IPS-15b (cell line): Measurements from ENCODE around the gene SENP6.
"Not testable (repeated sequence)": the region's sequence is repeated elsewhere in the genome, so short reads cannot be mapped to it uniquely, and the experiment has no call there.

Experiments
- H3K27me3 ChIP-seq: one replicate; pipeline ENCODE4 v1.6.1; 2013; ENCODE audit warnings: low read length; ENCODE audit not compliant: control insufficient read depth, insufficient read depth
- H3K36me3 ChIP-seq: one replicate; pipeline ENCODE4 v1.6.1; 2013; ENCODE audit warnings: low read length; ENCODE audit not compliant: control insufficient read depth, insufficient read depth
- H3K4me1 ChIP-seq: one replicate; pipeline ENCODE4 v1.6.1; 2013; ENCODE audit warnings: mild to moderate bottlenecking, low read length; ENCODE audit not compliant: control insufficient read depth, insufficient read depth
- H3K4me3 ChIP-seq: one replicate; pipeline ENCODE4 v1.5.1; 2013; ENCODE audit warnings: low read depth, low read length
- H3K9ac ChIP-seq: one replicate; pipeline ENCODE4 v1.6.1; 2013; ENCODE audit warnings: low read depth, mild to moderate bottlenecking, low read length
- H3K9me3 ChIP-seq: one replicate; pipeline ENCODE4 v1.6.1; 2013; ENCODE audit warnings: mild to moderate bottlenecking, low read length; ENCODE audit not compliant: control insufficient read depth, insufficient read depth

Gene SENP6

GRCh38 chr6:75624335-75624734, 22.7 kb downstream of the SENP6 start:
- no peaks in the 10 kb centered on the region for H3K9me3 ChIP-seq
- H3K9ac ChIP-seq: no peak overlapping the region
- H3K27me3 ChIP-seq: no peaks in the 10 kb centered on the region
- peaks cover 5% of the 10 kb centered on the region for H3K36me3 ChIP-seq
- H3K4me1 ChIP-seq: no peaks in the 10 kb centered on the region
- no peak overlapping the region for H3K4me3 ChIP-seq

DNA sequence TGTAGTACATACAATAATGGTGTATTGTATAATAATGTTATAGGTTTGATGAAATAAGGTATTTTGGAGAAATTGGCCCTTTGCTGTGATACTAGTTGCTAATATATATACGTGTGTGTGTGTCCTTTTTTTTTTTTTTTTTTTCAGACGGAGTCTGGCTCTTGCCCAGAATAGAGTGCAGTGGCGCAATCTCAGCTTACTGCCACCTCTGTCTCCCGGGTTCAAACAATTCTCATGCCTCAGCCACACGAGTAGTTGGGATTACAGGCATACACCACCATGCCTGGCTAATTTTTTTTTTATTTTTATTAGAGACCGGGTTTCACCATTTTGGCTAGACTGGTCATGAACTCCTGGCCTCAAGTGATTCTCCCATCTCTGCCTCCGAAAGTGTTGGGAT, 23.3 kb downstream of the SENP6 start:
- Histone ChIP-seq H3K9ac (no peak overlapping the region), H3K4me3 (no peak overlapping the region), H3K27me3 (no peaks in the 10 kb centered on the region), H3K9me3 (no peaks in the 10 kb centered on the region), H3K4me1 (peaks cover 4% of the 10 kb centered on the region), H3K36me3 (peaks cover 5% of the 10 kb centered on the region)

GRCh38 chr6:75626561-75626960, 24.9 kb downstream of the SENP6 start:
- peaks cover 5% of the 10 kb centered on the region for H3K36me3 ChIP-seq
- H3K9ac ChIP-seq: no peak overlapping the region
- no peaks in the 10 kb centered on the region for H3K9me3 ChIP-seq
- H3K4me3 ChIP-seq: no peak overlapping the region
- no peaks in the 10 kb centered on the region for H3K27me3 ChIP-seq
- H3K4me1 ChIP-seq: peaks cover 4% of the 10 kb centered on the region

GRCh38 chr6:75627708-75628107, 26.0 kb downstream of the SENP6 start:
- not testable (repeated sequence) for H3K36me3 ChIP-seq

DNA sequence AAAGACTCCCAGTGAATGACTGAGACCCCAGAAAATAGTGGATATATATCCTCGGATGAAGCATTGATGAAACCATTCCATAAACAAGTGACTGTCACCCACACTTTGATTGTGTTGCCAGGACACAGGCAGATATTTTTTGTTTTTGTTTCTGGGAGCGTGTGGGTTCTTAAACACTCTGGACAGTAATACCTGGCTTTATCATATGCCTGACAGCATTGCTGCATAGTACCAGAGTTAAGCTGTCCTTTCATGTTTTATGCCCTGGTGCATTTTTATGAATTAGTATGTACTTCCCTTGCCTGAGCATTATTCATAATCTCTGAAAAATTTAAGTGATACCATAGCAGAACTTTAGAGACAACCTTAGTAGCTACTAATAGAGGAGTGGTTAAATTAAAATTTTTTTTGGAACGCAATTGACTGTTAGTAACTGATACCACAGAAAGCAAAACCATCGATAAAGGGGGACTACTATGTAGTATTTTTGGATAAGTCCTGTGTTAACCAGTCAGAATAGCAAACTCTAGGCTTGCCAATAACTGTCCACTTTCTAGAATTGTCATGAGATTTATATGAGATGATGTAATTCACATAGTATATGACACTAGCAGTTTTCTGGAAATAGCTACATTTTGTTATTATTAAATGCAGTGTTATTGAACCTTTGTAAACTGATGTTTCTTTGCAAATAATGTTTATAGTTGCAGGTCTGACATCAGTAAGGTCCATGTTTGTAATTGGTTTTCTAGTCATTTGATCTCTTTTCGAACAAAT, 30.4 kb downstream of the SENP6 start:
- no peak overlapping the region for H3K9ac ChIP-seq
- no peaks in the 10 kb centered on the region for H3K27me3 ChIP-seq
- no peak overlapping the region for H3K4me3 ChIP-seq
- no peaks in the 10 kb centered on the region for H3K9me3 ChIP-seq
- no peaks in the 10 kb centered on the region for H3K36me3 ChIP-seq
- H3K4me1 ChIP-seq: peaks cover 4% of the 10 kb centered on the region

More at GRCh38 chr6:75627708-75628107, 26.0 kb downstream of the SENP6 start:
- H3K9ac ChIP-seq, H3K27me3 ChIP-seq, H3K4me3 ChIP-seq, H3K9me3 ChIP-seq, H3K4me1 ChIP-seq: not testable (repeated sequence)

- Histone ChIP-seq H3K36me3 (no peaks in the 10 kb centered on the region), H3K9ac (no peak overlapping the region), H3K9me3 (no peaks in the 10 kb centered on the region), H3K4me3 (no peak overlapping the region), H3K4me1 (peaks cover 4% of the 10 kb centered on the region), H3K27me3 (no peaks in the 10 kb centered on the region)
Measured at GRCh38 chr6:75633045-75633444, 31.4 kb downstream of the SENP6 start.

- Histone ChIP-seq H3K36me3 (peaks cover 6% of the 10 kb centered on the region), H3K9ac (no peak overlapping the region), H3K4me1 (no peaks in the 10 kb centered on the region)
Measured at GRCh38 chr6:75642311-75642710, 40.6 kb downstream of the SENP6 start.

DNA sequence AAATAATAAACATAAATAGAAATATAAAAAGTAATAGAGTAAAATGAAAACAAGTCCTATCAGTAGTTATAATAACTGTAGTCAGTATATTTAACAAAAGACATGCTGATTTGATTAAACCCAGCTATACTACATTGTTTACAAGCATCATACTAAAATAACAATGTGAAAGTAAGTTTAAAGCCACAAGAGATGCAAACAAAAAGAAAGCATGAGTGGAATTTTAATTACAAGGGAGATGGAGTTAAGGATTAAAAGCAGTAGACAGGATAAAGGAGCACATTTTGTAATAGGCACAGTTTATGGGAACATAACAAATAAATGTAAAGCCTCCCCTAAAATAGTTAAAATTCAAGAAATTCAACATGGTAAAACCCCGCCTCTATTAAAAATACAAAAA, 41.5 kb downstream of the SENP6 start:
- H3K27me3 ChIP-seq: no peaks in the 10 kb centered on the region
- no peaks in the 10 kb centered on the region for H3K4me1 ChIP-seq
- H3K9ac ChIP-seq: no peak overlapping the region
- no peaks in the 10 kb centered on the region for H3K9me3 ChIP-seq
- H3K4me3 ChIP-seq: no peak overlapping the region
- H3K36me3 ChIP-seq: peaks cover 6% of the 10 kb centered on the region

More at GRCh38 chr6:75642311-75642710, 40.6 kb downstream of the SENP6 start:
- Histone ChIP-seq H3K9me3 (no peaks in the 10 kb centered on the region), H3K4me3 (no peak overlapping the region), H3K27me3 (no peaks in the 10 kb centered on the region)

- Histone ChIP-seq H3K4me1 (no peaks in the 10 kb centered on the region), H3K36me3 (no peaks in the 10 kb centered on the region), H3K9ac (no peak overlapping the region), H3K27me3 (no peaks in the 10 kb centered on the region), H3K4me3 (no peak overlapping the region), H3K9me3 (no peaks in the 10 kb centered on the region)
Measured at GRCh38 chr6:75656479-75656878, 54.8 kb downstream of the SENP6 start.

DNA sequence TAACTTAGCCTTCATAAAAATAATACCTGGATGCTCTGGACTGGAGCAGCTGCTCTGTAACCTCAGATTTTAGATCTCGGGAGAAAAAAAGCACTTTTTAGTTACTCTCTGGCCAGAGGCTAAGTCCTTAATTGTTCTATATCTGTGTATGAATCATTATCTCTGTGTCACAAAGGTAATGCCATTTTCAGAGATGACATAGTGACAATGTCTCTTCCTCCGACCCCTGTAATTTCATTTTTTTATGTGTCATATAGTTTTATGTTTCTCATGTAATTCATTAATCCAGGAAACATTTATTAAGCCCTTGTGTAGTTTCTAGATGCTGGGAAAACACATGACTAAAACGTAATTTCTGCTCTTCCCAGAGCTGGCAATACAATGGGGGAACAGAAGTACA, 55.6 kb downstream of the SENP6 start:
- no peaks in the 10 kb centered on the region for H3K36me3 ChIP-seq
- H3K4me3 ChIP-seq: no peak overlapping the region
- H3K9me3 ChIP-seq: no peaks in the 10 kb centered on the region
- no peaks in the 10 kb centered on the region for H3K27me3 ChIP-seq
- H3K4me1 ChIP-seq: no peaks in the 10 kb centered on the region
- no peak overlapping the region for H3K9ac ChIP-seq

- H3K27me3 ChIP-seq: no peaks in the 10 kb centered on the region
- H3K4me3 ChIP-seq: no peak overlapping the region
- H3K9ac ChIP-seq: no peak overlapping the region
- peaks cover 6% of the 10 kb centered on the region for H3K36me3 ChIP-seq
- H3K4me1 ChIP-seq: no peaks in the 10 kb centered on the region
- no peaks in the 10 kb centered on the region for H3K9me3 ChIP-seq
Measured at GRCh38 chr6:75666592-75666991, 64.9 kb downstream of the SENP6 start.

DNA sequence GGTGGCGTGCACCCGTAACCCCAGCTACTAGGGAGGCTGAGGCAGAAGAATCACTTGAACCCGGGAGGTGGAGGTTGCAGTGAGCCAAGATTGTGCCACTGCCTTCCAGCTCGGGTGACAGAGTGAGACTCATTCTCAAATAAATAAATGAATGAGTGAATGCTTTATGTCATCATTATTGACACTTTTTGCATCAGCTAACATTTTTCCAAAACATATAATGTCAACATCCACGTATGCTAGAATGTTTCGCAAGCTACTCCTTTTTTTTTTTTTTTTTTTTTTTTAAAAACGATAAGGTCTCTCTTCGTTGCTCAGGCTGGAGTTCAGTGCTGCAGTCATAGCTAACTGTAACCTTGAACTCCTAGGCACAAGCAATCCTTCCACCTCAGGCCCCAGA, 72.2 kb downstream of the SENP6 start:
- no peak overlapping the region for H3K9ac ChIP-seq
- H3K4me1 ChIP-seq: no peaks in the 10 kb centered on the region
- H3K36me3 ChIP-seq: peaks cover 2% of the 10 kb centered on the region
- H3K27me3 ChIP-seq: no peaks in the 10 kb centered on the region
- H3K9me3 ChIP-seq: no peaks in the 10 kb centered on the region
- H3K4me3 ChIP-seq: no peak overlapping the region
